Ureter (tissue), 1 donor: Measurements from ENCODE around the gene FLRT1. TPM values are rescaled to one million over a fixed set of nuclear protein-coding genes. Genes with fewer than 3 reads are reported as not detected.
"Not testable (repeated sequence)": the region's sequence is repeated elsewhere in the genome, so short reads cannot be mapped to it uniquely, and the experiment has no call there.

Experiments used
- DNase-seq: peaks from one replicate; pipeline ENCODE4 v3.0.0-alpha.2; 2020; ENCODE audit warnings: low spot score
- total RNA-seq: library from RNA; stranded (reverse); gene quantifications from one replicate; pipeline ENCODE4 v1.2.4, GENCODE V29; 2023
- donor health status: DM: yes; HTN: yes; CAD: no.

Gene FLRT1
- total RNA-seq, 1 donor from 2014 or later, result 0.13 TPM

DNA sequence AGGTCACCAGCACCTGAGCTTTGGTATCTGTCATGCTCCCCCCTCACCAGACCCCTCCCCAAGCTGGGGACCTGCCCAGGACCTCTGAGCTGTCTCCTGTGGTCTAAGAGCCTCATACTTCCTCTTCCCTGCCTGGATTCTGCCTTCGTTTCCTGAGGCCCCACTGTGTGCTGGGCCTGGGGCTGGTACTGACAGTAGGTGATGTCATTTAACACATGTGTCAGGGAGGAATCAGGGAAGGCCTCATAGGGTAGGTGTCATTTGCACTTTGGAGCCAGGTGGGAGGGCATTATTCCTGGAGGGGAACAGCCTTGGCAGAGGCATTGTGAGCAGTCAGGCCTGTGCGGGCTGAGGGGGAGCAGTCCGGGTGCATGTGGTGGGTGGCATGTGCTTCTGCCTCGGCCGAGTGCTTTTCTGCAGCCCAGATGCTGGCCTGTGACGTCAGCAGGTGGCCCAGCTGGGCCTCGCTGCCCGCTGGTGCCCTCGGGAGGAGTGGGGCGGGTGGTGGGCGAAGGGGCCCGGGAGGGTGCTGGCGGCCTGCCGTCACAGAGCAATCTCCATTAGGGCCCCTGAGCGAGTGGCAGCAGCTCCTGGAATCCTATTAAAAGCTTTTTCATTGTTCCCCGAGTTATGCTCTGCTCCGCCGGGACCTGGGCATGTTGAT lies 9.1 kb downstream of the FLRT1 start:
- DNase-seq, result no peak

DNA sequence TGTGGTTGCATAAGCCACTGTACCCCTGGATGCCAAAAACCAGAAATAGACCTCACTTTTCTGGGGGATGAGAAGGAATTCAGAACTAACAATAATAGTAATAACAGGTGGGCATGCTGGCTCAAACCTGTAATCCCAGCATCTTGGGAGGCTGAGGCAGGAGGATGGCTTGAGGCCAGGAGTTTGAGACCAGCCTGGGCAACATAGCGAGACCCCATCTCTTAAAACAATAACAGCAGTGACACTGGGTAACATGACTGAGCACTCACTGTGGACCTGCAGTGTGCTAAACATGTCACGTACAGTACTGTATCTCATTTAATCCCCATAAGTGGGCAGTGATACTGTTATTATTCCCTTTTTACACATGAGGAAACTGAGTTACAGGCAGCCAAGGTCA lies 10.0 kb downstream of the FLRT1 start:
- no peak for DNase-seq

DNA sequence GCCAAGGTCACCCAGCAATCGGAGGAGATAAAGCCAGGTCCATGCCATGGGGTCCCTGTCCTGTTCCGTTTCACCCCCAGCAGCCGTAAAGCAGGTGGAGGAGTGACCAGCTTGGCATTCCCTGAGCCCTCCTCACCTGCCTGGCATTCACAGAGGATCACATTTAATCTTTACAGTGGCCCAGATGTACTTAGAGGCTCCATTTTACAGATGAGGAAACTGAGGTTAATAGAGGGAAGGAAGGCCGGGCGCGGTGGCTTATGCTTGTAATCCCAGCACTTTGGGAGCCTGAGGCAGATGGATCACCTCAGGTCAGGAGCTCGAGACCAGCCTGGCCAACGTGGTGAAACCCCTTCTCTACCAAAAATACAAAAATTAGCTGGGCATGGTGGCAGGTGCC lies 11.6 kb downstream of the FLRT1 start:
- DNase-seq, result not testable (repeated sequence)

DNA sequence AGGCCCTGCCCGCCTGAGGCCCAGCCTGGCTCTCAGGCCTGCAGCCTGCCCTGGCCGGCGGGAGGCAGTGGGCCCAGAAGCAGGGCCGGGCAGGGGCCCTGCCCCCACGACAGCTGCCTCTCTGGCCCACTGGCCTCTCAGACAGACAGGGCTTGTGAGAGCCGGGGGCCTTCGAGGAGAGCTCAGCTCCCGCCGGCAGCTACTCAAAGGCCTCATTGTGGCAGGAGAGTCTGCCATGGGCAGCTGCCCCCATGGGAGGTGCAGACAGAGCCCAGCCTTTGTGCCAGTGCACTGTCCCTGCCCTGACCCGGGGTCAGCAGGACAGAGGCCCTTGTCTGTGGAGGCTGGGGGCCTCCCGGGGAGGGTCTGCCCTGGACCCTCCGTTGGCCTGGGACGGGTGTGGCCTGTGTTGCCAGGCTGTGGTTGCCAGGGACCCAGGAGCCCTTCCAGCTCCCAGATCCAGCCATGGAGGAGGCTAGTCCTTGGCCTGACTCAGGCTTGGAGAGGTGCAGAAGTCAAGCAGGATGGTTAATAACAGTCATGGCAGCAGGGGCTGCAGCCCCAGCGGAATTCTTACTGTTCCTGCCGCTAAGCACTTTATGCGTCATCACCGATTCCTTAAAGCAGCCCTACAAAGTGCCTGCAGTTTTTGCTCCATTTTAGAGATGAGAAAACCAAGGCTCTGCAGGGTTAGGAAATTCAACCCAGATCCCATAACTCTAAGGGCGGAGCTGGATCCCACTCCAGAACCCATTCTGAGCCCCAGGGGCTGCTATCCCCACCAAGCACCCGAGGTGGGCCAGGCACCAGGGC lies 12.5 kb downstream of the FLRT1 start:
- DNase-seq, result no peak

- no peak for DNase-seq
Observed at GRCh38 chr11:64049509-64049908, 13.8 kb downstream of the FLRT1 start.

- DNase-seq, result no peak
Observed at GRCh38 chr11:64051297-64051696, 15.6 kb downstream of the FLRT1 start.

DNA sequence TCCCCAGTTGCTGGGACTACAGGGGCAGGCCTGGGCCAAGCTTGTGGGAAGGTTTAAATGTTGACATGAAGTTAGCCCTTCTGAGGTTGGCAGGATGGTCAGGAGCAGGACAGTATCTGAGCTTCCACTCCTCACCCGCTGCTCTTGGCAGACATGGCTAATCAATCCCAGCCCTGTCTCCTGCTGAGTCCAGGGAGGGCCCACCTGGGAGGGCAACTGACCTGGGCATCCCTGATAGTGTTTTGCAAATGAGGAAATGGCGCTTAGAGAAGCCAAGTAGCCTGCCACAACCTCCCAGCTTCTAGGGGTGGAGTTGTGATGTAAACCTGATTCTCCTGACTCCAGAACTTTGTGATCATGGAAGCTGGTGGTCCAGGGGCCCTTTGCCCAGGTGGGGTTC lies 16.7 kb downstream of the FLRT1 start:
- no peak for DNase-seq

DNA sequence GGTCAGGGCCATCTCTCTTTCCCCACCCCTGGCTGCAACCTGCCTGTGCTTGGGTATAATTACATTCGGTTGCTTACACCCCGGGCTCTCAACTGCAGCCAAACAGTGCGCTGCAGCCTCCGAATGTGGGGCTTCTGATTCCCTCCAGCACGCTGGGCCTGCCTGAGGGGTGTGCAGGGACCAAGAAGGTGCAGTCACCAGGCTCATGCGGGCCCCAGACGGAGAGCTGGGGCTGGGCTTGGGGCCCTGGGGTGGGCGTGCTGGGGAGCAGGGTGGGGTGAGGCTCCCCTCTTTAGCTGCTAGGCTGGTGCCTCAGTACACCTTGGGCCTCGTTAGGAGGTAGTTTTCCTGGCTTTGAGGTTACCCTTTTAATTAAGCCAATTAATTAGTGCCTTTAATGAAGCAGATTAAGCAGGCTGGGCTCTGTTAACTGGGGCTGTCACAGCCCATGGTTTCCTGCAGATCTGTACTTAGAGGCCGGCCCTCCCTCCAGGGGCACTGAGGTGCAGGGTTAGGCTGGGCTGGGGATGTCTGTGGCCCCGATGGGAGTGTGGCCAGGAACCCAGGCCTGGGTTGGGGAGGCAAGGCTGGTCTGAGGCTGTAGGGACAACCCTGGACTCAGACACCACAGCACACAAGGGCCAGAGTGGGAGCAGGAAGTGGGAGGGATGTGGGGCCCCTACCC lies 17.3 kb downstream of the FLRT1 start:
- no peak for DNase-seq

DNA sequence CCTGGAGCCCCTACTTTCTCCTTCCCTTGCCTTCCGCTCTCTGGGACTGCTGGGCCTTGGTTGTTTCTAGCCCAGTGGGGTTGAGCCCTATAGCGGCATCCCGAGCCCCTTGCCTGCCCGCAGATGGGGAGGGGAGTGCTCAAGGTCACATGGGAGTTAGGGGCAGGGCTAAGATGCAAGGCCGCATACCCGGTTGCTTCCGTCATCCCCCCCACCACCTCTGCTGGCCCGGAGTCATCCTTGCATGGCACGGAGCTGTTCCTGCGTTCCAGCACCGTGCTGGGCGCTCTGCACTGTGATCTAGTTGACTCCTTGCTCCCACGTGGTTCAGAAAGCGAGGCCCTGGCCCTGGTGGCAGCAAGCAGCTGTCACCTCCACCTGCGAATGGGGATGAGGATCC lies 18.0 kb downstream of the FLRT1 start:
- no peak for DNase-seq

GRCh38 chr11:64055077-64055476 lies 19.3 kb downstream of the FLRT1 start:
- no peak for DNase-seq

- DNase-seq, result no peak
Observed at GRCh38 chr11:64056213-64056785, 20.6 kb downstream of the FLRT1 start.

- no peak for DNase-seq
Observed at GRCh38 chr11:64056861-64057260, 21.1 kb downstream of the FLRT1 start.

GRCh38 chr11:64057890-64058289 lies 22.2 kb downstream of the FLRT1 start:
- DNase-seq, result no peak

DNA sequence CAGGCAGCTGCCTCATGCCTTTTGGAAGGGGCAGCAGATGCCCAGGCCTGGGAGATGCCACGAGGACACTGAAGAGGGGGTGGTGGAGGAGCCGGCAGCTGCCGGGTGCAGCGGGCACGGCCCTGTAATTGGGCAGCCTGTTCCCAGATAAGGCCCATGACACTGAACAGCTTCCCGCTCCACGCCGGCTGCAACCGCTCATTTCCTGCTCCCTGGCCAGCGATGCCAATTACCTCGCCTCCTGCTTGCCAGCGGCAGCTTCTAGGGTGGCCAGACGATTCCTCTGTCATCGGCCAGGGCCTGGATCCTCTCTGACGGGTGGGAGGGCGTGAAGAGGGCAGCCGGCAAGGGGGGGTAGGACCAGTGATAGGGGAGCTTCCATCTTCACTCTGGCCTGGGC lies 22.8 kb downstream of the FLRT1 start:
- DNase-seq, result no peak

DNA sequence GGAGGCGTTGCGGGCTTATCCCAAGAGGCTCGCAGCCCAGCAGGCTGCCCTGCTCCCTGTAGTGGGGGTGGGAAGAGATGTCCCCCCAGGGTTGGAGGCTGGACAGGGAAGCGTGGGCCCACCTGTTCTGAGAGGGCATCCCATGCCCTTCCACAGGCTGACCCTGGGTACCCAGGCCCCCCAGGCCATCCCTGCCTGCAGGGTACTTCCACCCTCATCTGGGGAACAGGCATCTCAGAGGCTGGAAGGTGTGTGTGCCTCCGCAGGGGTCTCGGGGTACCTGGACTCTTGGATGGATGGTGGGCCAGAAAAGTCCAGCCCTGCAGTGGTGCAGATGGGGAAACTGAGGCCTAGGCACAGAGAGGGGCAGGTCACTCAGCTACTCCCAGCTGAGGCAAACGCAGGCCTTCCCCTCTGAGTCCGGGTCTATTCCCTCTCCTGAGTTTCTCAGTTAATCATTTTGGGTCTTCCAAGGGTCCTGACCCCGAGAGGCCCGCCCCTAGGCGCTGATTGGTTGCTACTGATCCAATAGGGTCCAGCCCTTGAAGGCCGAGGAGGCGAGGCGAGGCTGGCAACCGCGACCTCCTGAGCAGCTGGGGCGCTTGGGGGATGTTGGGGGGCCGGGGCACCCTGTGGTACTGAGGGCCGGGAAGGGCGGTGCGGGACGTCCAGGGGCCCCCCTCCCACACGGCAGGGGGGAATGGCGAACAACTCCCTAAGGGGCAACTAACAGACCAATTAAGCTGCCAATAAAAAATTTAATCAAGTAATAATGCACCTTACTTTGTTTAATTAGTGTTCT lies 23.8 kb downstream of the FLRT1 start:
- DNase-seq, result no peak

- DNase-seq, result no peak
Observed at GRCh38 chr11:64060263-64060860, 24.6 kb downstream of the FLRT1 start.

DNA sequence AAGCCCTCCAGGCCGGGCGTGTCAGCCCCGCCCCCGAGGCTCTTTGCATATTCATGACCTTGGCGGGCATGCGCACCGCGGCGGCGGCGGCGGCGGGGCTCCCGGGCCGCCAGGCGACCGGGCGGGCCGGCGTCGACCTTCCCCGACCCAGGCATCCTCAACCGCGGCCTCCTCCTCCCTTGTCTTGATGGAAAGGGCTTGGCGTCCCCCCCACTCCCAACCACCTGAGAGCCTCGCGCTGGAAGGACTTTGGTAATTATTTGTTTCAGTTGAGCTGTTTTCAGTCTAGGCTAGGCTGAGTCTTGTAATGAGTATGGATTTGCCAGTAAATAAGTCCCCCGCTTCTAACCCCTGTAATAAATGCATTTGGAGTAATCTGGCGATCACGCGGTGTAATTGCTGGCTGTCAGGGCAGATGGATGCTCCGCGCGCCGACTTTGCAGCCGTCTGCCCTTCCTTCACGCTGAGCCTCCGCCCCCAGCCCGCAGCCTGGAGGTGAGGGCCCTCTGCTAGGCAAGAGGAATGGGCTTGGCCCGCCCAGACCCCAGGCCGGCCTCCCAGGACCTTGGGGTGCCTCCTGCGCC lies 25.2 kb downstream of the FLRT1 start:
- no peak for DNase-seq

DNA sequence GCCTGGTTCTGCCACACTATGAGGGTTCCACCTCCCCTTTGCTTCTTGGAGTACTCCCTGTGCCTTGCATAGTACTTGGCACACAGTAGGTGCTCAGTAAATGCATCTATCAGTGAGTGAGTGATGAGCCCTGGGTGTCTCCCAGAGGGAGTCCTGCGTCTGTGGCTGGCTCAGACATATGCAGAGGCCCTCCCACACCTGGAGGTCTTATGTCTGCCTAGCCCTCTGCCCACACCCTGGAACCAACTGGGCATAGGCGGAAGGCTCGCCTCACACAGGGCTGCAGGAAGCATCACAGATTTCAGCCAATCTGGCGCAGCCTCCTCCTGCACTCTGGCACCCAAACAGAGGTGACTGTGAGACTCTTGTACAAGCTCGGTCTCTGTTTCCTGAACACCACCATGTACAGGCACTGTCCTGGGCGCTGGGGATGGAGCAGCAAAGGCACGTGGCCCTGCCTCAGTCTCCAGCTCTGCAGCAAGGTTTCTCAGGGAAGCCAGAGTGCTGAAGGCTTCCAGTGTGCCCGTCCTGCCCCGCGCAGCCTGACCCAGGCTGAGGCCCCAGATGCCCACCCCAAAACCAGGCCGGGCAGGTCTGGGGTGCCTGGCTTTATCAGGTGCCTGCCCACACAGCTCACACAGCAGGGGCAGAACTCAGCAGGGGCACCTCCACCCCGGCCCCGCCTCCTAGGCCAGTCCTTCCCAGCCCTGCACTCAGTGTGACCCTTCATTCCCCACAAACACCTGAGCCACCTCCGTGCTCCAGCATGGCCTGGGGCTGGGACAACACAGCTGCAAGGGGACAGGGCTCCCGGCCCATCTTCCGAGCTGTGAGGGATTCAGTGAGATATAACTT lies 26.7 kb downstream of the FLRT1 start:
- no peak for DNase-seq

DNA sequence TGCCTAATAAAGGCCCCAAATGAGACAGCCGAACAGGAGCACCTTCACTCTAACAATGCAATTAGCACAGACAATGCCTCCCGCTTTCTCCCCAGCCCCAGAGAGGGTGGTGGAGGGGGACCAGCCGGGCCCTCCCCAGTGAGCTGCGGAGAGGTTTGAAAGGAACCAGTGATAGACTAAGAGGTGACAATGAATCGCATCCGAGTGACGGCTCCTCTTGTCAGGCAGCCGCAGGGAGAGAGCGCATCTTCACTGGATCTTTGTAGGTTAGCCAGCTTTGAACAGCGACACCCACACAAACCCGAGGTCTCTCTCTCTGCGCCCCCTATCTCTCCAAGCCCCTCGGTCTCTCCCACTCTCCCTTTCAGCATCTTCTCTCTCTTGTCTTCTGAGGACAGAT lies 28.0 kb downstream of the FLRT1 start:
- no peak for DNase-seq
